ENCODE measurements around the gene KRTAP10-11.
"Not testable (repeated sequence)": the region's sequence is repeated elsewhere in the genome, so short reads cannot be mapped to it uniquely, and the experiment has no call there.

KRTAP10-11 gene

DNA sequence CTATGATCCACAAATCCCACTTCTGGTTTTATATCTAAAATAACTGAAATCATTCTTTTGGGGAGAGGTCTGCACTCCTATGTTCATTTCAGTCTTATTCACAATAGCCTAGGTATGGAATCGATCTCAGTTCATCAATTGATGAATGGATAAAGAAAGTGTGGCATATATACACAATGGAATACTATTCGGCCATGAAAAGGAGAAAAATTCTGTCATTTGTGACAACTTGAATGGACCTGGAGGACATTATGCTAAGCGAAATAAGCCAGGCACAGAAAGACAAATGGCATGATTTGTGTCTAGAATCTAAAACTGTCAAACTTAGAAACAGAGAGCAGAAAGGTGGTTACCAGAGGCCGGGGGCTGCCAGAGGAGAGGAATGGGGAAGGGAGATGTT lies 39.7 kb upstream of the KRTAP10-11 start:
- Histone ChIP-seq H3K4me1 (ENCODE audit: insufficient read depth, low read length) (no peaks in the 10 kb centered on the region), H3K27ac (ENCODE audit: low read length) (no peak overlapping the region), H3K9ac (ENCODE audit: low read depth, low read length) (no peak overlapping the region), H3K9me3 (ENCODE audit: insufficient read depth, low read depth, low read length) (peaks cover 18% of the 10 kb centered on the region), H3K36me3 (ENCODE audit: insufficient read depth, low read depth, low read length) (no peaks in the 10 kb centered on the region), H3K4me3 (ENCODE audit: low read length) (no peak overlapping the region), H3K27me3 (ENCODE audit: insufficient read depth, low read length) (no peaks in the 10 kb centered on the region)

DNA sequence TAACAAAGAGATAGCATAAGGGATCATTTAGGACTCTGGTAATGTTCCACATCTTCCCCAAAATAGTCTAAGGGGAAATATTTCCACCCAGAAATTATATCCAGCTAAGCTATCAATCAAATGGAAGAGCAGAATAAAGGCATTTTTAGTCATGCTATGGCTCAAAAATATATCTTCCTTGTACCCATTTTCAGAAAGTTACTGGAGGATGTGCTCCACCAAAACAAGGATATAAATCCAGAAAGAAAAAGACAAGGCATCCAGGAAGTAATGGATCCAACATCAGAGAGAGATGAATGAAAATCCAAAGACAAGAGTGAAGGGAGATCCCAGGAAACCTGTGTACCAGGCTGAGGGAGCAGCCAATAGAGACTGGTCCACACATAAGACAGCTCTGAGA lies 37.0 kb upstream of the KRTAP10-11 start:
- H3K9me3 ChIP-seq (ENCODE audit: insufficient read depth, low read depth, low read length), result peaks cover 22% of the 10 kb centered on the region
- no peak overlapping the region for H3K4me3 ChIP-seq (ENCODE audit: low read length)
- H3K27me3 ChIP-seq (ENCODE audit: insufficient read depth, low read length), result no peaks in the 10 kb centered on the region
- H3K9ac ChIP-seq (ENCODE audit: low read depth, low read length), result no peak overlapping the region
- H3K36me3 ChIP-seq (ENCODE audit: insufficient read depth, low read depth, low read length), result no peaks in the 10 kb centered on the region
- no peak overlapping the region for H3K27ac ChIP-seq (ENCODE audit: low read length)
- H3K4me1 ChIP-seq (ENCODE audit: insufficient read depth, low read length), result no peaks in the 10 kb centered on the region

DNA sequence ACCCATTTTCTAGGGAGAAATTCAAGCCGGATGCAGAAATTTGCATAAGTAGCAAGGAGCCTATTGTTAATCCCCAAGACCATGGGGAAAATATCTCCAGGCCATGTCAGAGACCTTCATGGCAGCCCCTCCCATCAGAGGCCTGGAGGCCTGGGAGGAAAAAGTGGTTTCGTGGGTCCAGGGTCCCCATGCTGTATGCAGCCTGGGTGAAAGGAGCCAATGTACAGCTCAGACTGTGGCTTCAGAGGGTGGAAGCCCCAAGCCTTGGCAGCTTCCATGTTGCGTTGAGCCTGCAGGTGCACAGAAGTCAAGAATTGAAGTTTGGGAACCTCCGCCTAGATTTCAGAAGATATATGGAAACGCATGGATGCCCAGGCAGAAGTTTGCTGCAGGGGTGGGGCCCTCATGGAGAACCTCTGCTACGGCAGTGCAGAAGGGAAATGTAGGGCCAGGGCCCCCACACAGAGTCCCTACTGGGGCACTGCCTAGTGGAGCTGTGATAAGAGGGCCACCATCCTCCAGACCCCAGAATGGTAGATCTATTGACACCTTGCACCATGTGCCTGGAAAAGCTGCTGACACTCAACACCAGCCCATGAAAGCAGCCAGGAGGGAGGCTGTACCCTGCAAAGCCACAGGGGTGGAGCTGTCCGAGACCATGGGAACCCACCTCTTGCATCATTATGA lies 35.9 kb upstream of the KRTAP10-11 start:
- H3K4me3 ChIP-seq (ENCODE audit: low read length); H3K27me3 ChIP-seq (ENCODE audit: insufficient read depth, low read length); H3K27ac ChIP-seq (ENCODE audit: low read length); H3K4me1 ChIP-seq (ENCODE audit: insufficient read depth, low read length); H3K9ac ChIP-seq (ENCODE audit: low read depth, low read length); H3K36me3 ChIP-seq (ENCODE audit: insufficient read depth, low read depth, low read length): not testable (repeated sequence)
- peaks cover 18% of the 10 kb centered on the region for H3K9me3 ChIP-seq (ENCODE audit: insufficient read depth, low read depth, low read length)

DNA sequence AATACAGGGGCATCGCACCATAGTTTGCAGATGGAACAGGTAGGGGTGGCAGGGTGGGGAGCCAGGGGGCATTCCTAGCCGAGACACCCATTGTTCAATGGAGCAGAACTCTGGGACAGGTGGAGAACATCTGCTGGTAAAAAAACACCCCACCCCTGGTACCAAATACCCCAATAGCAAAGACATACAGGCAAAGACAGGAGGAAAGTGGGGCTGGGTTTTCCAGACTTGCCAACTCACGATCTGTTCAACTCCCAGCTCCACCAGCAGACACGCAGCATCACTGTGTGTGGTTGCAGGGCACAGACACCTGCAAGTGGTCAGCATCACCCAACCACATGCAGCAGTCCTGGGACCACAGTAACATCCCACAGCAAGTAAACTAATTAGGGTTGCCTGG lies 34.7 kb upstream of the KRTAP10-11 start:
- H3K27ac ChIP-seq (ENCODE audit: low read length), result no peak overlapping the region
- no peak overlapping the region for H3K9ac ChIP-seq (ENCODE audit: low read depth, low read length)
- H3K4me3 ChIP-seq (ENCODE audit: low read length), result no peak overlapping the region
- H3K36me3 ChIP-seq (ENCODE audit: insufficient read depth, low read depth, low read length), result no peaks in the 10 kb centered on the region
- H3K27me3 ChIP-seq (ENCODE audit: insufficient read depth, low read length), result no peaks in the 10 kb centered on the region
- H3K4me1 ChIP-seq (ENCODE audit: insufficient read depth, low read length), result no peaks in the 10 kb centered on the region
- H3K9me3 ChIP-seq (ENCODE audit: insufficient read depth, low read depth, low read length), result peaks cover 18% of the 10 kb centered on the region

DNA sequence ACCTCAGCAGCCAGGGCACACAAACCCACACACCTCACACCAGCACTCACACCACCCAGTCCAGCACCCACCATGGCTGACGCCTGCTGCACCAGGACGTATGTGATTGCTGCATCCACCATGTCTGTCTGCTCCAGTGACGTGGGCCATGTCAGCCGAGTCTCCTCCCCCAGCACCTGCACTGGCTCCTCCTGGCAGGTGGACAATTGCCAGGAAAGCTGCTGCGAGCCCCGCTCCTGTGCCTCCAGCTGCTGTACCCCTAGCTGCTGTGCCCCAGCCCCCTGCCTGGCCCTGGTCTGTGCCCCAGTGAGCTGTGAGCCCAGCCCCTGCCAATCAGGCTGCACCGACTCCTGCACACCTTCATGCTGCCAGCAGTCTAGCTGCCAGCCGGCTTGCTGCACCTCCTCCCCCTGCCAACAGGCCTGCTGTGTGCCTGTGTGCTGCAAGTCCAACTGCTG lies 34.2 kb upstream of the KRTAP10-11 start, which contains the start of gene KRTAP10-8:
TSS of gene KRTAP10-8 (plus strand) at position 51 of the 458 bp plus-strand sequence. CDS start at position 73, 22 bp downstream.
- Histone ChIP-seq H3K4me1 (ENCODE audit: insufficient read depth, low read length) (no peaks in the 10 kb centered on the region), H3K9me3 (ENCODE audit: insufficient read depth, low read depth, low read length) (peaks cover 18% of the 10 kb centered on the region), H3K36me3 (ENCODE audit: insufficient read depth, low read depth, low read length) (no peaks in the 10 kb centered on the region), H3K27ac (ENCODE audit: low read length) (no peak within 1 kb of the TSS), H3K27me3 (ENCODE audit: insufficient read depth, low read length) (no peaks in the 10 kb centered on the region), H3K4me3 (ENCODE audit: low read length) (no peak within 1 kb of the TSS), H3K9ac (ENCODE audit: low read depth, low read length) (no peak within 1 kb of the TSS)

DNA sequence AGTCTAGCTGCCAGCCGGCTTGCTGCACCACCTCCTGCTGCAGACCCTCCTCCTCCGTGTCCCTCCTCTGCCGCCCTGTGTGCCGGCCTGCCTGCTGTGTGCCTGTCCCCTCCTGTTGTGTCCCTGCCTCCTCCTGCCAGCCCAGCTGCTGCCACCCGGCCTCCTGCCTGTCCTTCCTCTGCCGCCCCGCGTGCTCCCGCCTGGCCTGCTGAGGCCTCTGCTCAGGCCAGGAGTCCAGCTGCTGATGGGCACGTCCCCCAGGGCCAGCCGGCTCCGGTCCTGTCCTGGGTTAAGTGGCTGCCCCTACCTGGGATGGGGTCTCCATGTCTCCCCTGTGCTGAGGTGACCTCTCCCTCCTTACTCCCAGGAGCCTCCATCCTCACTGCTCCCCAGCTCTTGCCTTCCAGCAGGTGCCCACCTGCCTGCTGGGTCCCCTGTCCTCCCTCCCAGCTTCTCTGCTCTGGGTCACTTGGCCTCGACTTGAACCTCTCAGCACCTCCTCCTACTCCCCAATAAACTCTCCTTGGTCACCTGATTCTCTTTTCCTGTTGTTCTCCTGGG lies 33.5 kb upstream of the KRTAP10-11 start:
- Histone ChIP-seq H3K36me3 (ENCODE audit: insufficient read depth, low read depth, low read length) (no peaks in the 10 kb centered on the region), H3K4me1 (ENCODE audit: insufficient read depth, low read length) (no peaks in the 10 kb centered on the region), H3K9me3 (ENCODE audit: insufficient read depth, low read depth, low read length) (peaks cover 18% of the 10 kb centered on the region), H3K4me3 (ENCODE audit: low read length) (no peak overlapping the region), H3K27me3 (ENCODE audit: insufficient read depth, low read length) (no peaks in the 10 kb centered on the region), H3K27ac (ENCODE audit: low read length) (no peak overlapping the region), H3K9ac (ENCODE audit: low read depth, low read length) (no peak overlapping the region)

DNA sequence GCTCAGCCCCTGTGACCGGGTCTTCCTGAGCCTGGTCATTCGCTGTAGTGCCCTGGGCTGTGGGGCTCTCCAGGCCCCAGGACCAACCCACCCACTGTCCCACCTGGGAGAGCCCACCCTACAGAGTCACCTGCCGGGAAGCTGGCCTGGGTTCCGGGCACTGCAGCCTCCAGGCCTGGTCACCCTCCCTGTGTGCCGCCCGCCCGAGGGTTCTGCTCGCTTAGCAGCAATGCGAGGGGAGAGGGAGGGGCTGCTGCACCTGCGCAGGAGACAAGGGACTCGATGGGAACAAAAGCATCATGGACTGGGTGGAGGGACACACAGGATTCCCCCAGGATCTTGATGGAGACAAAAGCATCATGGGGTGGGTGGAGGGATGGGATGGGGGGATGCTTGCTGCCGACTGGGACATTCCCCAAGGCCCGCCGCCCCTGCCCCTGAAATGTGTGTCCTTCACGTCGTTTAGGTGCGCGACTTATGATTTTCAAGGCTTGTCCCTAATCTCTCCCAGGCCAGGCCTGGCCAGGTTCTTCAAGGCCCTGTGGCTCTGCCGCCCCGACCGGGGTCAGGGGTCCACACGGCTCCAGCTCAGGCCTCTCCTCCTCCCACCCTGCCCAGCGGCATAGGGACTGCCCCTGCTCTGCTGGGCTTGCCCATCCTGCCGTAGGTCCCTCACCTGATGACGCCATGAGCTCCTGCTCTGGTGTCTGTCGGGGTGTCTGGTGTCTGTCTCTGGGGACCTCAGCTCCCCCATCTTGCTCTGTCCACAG lies 32.6 kb upstream of the KRTAP10-11 start:
- H3K9me3 ChIP-seq (ENCODE audit: insufficient read depth, low read depth, low read length), result peaks cover 18% of the 10 kb centered on the region
- H3K36me3 ChIP-seq (ENCODE audit: insufficient read depth, low read depth, low read length), result no peaks in the 10 kb centered on the region
- H3K4me3 ChIP-seq (ENCODE audit: low read length), result no peak overlapping the region
- H3K4me1 ChIP-seq (ENCODE audit: insufficient read depth, low read length), result no peaks in the 10 kb centered on the region
- H3K9ac ChIP-seq (ENCODE audit: low read depth, low read length), result no peak overlapping the region
- H3K27me3 ChIP-seq (ENCODE audit: insufficient read depth, low read length), result no peaks in the 10 kb centered on the region
- H3K27ac ChIP-seq (ENCODE audit: low read length), result no peak overlapping the region

DNA sequence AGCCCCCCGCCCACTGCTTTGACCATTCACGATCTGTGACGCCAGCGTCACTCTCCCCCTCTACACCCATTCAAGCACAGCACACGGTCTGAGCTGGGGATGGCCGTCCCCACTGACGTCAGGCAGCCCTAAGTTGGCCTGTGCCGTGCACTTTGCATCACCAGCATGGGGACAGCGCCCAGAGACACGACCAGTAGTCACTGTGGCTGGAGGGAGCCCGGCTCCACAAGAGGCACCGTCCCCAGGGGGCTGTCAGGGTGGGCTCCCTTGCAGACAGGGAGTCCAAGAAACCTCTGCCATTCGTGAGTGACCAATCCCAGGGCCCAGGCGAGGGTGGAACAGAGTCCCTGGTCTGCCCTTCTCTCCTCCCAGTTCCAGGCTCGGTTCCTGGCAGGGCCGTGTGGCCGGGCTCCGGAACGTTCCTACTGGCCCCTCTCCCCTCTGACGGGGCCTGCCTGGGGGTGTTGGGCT lies 32.0 kb upstream of the KRTAP10-11 start:
- Histone ChIP-seq H3K4me1 (ENCODE audit: insufficient read depth, low read length) (no peaks in the 10 kb centered on the region), H3K4me3 (ENCODE audit: low read length) (no peak overlapping the region), H3K27ac (ENCODE audit: low read length) (no peak overlapping the region), H3K27me3 (ENCODE audit: insufficient read depth, low read length) (no peaks in the 10 kb centered on the region), H3K9me3 (ENCODE audit: insufficient read depth, low read depth, low read length) (peaks cover 20% of the 10 kb centered on the region), H3K36me3 (ENCODE audit: insufficient read depth, low read depth, low read length) (no peaks in the 10 kb centered on the region), H3K9ac (ENCODE audit: low read depth, low read length) (no peak overlapping the region)

DNA sequence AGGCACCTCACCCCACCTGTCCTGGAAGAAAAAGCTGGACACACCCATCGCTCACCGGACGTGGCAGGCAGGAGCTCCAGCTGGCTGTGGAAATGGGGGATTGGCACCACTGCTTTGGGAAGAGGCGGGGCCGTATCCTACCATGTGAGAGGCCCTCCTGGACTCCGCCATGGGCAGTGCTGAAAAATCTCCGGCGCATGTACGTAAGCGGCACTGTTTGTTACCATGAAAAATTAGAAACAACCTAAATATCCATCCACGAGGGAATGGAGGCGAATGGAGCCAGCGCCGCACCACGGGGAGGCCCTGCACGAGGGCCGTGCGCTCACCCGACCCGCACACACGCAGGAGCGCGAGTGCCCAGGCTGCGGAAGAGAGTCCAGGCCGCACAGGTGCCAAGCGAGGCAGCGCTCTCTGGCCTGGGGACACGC lies 31.2 kb upstream of the KRTAP10-11 start:
- no peaks in the 10 kb centered on the region for H3K27me3 ChIP-seq (ENCODE audit: insufficient read depth, low read length)
- peaks cover 24% of the 10 kb centered on the region for H3K9me3 ChIP-seq (ENCODE audit: insufficient read depth, low read depth, low read length)
- no peak overlapping the region for H3K9ac ChIP-seq (ENCODE audit: low read depth, low read length)
- no peak overlapping the region for H3K4me3 ChIP-seq (ENCODE audit: low read length)
- no peaks in the 10 kb centered on the region for H3K4me1 ChIP-seq (ENCODE audit: insufficient read depth, low read length)
- no peak overlapping the region for H3K27ac ChIP-seq (ENCODE audit: low read length)
- no peaks in the 10 kb centered on the region for H3K36me3 ChIP-seq (ENCODE audit: insufficient read depth, low read depth, low read length)

DNA sequence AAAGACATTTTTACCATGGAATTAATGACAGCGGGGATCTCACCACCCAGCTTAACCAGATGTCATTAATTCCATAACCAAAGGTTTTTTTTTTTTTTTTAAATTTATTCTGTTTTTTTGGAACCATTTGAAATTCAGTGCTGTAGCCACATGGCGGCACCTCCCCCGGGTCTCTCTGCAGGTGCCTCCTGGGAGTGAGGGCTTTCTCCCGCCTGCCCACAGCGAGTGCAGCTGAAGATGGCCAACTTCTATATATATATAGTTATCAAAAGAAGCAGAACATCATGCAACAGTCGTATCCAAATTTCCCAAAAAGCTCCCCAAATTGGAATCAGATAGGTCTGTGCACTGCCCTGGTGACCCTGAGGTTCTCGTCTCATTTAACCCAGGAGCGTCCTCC lies 30.7 kb upstream of the KRTAP10-11 start:
- Histone ChIP-seq H3K27me3 (ENCODE audit: insufficient read depth, low read length) (no peaks in the 10 kb centered on the region), H3K27ac (ENCODE audit: low read length) (no peak overlapping the region), H3K9me3 (ENCODE audit: insufficient read depth, low read depth, low read length) (peaks cover 26% of the 10 kb centered on the region), H3K36me3 (ENCODE audit: insufficient read depth, low read depth, low read length) (no peaks in the 10 kb centered on the region), H3K4me1 (ENCODE audit: insufficient read depth, low read length) (no peaks in the 10 kb centered on the region), H3K4me3 (ENCODE audit: low read length) (no peak overlapping the region), H3K9ac (ENCODE audit: low read depth, low read length) (no peak overlapping the region)

DNA sequence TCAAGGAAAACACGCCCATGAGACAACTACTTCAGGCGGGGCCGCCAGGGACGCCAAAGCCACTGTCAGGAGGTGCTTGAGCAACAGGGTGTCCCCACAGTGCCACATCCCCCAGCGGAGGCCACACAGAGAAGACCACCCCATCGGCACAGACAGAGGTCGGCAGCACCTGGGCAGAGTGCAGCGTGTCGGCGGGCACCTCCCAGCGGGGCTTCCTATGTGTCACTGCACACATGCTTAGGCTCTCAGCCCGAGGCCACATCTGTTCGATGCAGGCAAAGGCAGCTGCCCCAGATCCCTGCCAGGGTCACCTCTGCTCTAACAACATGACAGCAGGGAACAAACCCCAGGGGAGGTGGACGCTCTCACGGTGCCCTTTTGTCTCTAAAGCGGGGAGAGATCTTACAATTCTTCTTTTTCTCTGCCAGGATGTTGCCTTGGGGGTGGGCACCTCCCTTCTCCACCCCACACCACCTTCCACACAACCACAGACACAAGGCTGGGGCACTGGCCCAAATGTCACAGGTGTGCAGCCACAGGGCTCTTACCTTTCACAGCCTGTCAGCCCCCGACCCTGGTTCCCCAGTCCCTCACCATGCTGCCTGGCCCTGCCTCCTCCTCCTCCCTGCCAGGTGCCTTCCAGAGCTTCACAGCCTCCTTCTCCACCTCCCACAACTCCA lies 30.2 kb upstream of the KRTAP10-11 start:
- no peaks in the 10 kb centered on the region for H3K4me1 ChIP-seq (ENCODE audit: insufficient read depth, low read length)
- no peak overlapping the region for H3K9ac ChIP-seq (ENCODE audit: low read depth, low read length)
- no peaks in the 10 kb centered on the region for H3K27me3 ChIP-seq (ENCODE audit: insufficient read depth, low read length)
- peaks cover 29% of the 10 kb centered on the region for H3K9me3 ChIP-seq (ENCODE audit: insufficient read depth, low read depth, low read length)
- no peaks in the 10 kb centered on the region for H3K36me3 ChIP-seq (ENCODE audit: insufficient read depth, low read depth, low read length)
- H3K4me3 ChIP-seq (ENCODE audit: low read length), result no peak overlapping the region
- H3K27ac ChIP-seq (ENCODE audit: low read length), result no peak overlapping the region
